ENCODE data around the gene MCCC1. TPM values are rescaled to one million over a fixed set of nuclear protein-coding genes. Genes with fewer than 3 reads are reported as not detected.

Gene MCCC1
- polyA plus RNA-seq, 1 donor (not counting 4 experiments of a cell fraction or from before 2014, with no cell fraction given) = 11.7 TPM

DNA sequence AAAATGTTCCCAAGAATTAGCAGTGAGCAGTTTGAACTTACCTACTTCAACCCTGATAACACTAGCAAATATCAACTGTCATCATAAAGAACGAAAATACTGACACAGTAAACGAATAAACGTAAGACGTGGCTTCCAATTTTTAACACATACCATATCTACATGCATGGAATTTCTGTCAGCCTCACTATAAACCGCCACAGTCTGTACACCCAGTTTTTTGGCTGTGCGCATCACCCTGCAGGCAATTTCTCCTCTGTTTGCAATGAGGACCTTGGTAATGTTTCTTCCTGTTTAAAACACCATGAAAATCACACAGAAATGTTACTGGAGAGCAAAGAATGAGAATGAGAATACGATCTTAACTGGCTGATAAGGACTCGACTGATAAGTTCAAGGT is 7.0 kb downstream of the MCCC1 start:
- no peaks in the 10 kb centered on the region for H3K79me2 ChIP-seq (ENCODE audit: control insufficient read depth, insufficient read depth, low read length)
- no peaks in the 10 kb centered on the region for H4K20me1 ChIP-seq (ENCODE audit: control insufficient read depth, extremely low read depth, insufficient read depth, low read length)
- peaks cover 7% of the 10 kb centered on the region for H3K4me1 ChIP-seq (ENCODE audit: control insufficient read depth, extremely low read depth, insufficient read depth, low read length)
- no peaks in the 10 kb centered on the region for H3K9me3 ChIP-seq (ENCODE audit: control insufficient read depth, low read depth, low read length)
- H3K4me2 ChIP-seq (ENCODE audit: control insufficient read depth, extremely low read depth, insufficient read depth, low read depth, low read length) = no peak overlapping the region
- FAIRE-seq = no peak
- peaks cover 4 to 5% of the 10 kb centered on the region in 2 experiments for H3K36me3 ChIP-seq (ENCODE audit: control insufficient read depth in 2 of 2, extremely low read depth in 1 of 2, insufficient read depth in 2 of 2, low read length in 2 of 2)
- TF ChIP-seq, protein P1, sequence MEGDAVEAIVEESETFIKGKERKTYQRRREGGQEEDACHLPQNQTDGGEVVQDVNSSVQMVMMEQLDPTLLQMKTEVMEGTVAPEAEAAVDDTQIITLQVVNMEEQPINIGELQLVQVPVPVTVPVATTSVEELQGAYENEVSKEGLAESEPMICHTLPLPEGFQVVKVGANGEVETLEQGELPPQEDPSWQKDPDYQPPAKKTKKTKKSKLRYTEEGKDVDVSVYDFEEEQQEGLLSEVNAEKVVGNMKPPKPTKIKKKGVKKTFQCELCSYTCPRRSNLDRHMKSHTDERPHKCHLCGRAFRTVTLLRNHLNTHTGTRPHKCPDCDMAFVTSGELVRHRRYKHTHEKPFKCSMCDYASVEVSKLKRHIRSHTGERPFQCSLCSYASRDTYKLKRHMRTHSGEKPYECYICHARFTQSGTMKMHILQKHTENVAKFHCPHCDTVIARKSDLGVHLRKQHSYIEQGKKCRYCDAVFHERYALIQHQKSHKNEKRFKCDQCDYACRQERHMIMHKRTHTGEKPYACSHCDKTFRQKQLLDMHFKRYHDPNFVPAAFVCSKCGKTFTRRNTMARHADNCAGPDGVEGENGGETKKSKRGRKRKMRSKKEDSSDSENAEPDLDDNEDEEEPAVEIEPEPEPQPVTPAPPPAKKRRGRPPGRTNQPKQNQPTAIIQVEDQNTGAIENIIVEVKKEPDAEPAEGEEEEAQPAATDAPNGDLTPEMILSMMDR (optimal IDR thresholded peaks at IDR 0.05 in 1 of 3, IDR thresholded peaks at IDR 0.05 in 1 of 3, conservative IDR thresholded peaks at IDR 0.05 in 1 of 3; ENCODE audit: extremely low read depth in 1 of 3, insufficient read depth in 2 of 3, low read length in 3 of 3) = no peak
- TF ChIP-seq EZH2 (IDR thresholded peaks at IDR 0.05; ENCODE audit: low read length) = no peak
- H3K4me3 ChIP-seq (ENCODE audit: control insufficient read depth in 2 of 3, extremely low read depth in 1 of 3, insufficient read depth in 2 of 3, low read depth in 1 of 3, low read length in 3 of 3) = no peak overlapping the region
- H3K9ac ChIP-seq (ENCODE audit: control insufficient read depth, extremely low read depth, insufficient read depth, low read length) = no peak overlapping the region
- no peaks in the 10 kb centered on the region for H3K9me1 ChIP-seq (ENCODE audit: control insufficient read depth, extremely low read depth, insufficient read depth, low read length)
- dilution Hi-C loops (cut with MboI; ENCODE audit: extremely low pct_ligation_motif_present, low sequenced_read_pairs) = no loop called here
- DNase-seq (ENCODE audit: low read depth, low spot score) = no peak
- no peak overlapping the region for H2AFZ ChIP-seq (ENCODE audit: control insufficient read depth, low read length)
- no peak overlapping the region for H3K27ac ChIP-seq (ENCODE audit: control insufficient read depth, insufficient read depth, low read length)
- H3K27me3 ChIP-seq (ENCODE audit: control insufficient read depth, extremely low read depth, insufficient read depth, low read length) = no peaks in the 10 kb centered on the region

DNA sequence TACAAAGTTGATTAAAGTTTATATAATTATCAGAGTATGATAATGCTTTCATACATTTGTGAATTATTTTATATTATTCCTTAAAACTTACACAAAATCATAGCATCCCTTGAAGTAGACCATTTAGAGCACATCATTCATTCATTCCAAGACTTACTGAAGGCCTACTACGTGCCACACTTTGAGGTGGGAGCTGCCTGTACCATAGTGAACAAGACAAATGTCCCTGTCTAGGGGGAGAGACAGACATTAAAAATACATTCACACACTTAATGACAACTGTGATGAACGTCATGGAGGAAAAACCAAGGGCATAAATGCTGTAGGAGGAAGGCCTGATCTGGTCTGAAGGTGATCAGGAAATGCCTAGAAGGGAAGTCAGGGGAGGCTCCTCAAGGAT is 12.1 kb downstream of the MCCC1 start:
- H3K4me3 ChIP-seq (ENCODE audit: control insufficient read depth in 2 of 3, extremely low read depth in 1 of 3, insufficient read depth in 2 of 3, low read depth in 1 of 3, low read length in 3 of 3) = no peak overlapping the region
- no peak overlapping the region for H2AFZ ChIP-seq (ENCODE audit: control insufficient read depth, low read length)
- H3K27ac ChIP-seq (ENCODE audit: control insufficient read depth, insufficient read depth, low read length) = no peak overlapping the region
- no peaks in the 10 kb centered on the region for H4K20me1 ChIP-seq (ENCODE audit: control insufficient read depth, extremely low read depth, insufficient read depth, low read length)
- H3K9me3 ChIP-seq (ENCODE audit: control insufficient read depth, low read depth, low read length) = no peaks in the 10 kb centered on the region
- no peak for FAIRE-seq
- no peaks in the 10 kb centered on the region for H3K9me1 ChIP-seq (ENCODE audit: control insufficient read depth, extremely low read depth, insufficient read depth, low read length)
- H3K27me3 ChIP-seq (ENCODE audit: control insufficient read depth, extremely low read depth, insufficient read depth, low read length) = no peaks in the 10 kb centered on the region
- no peaks in the 10 kb centered on the region for H3K4me1 ChIP-seq (ENCODE audit: control insufficient read depth, extremely low read depth, insufficient read depth, low read length)
- no peak overlapping the region for H3K4me2 ChIP-seq (ENCODE audit: control insufficient read depth, extremely low read depth, insufficient read depth, low read depth, low read length)
- peaks cover 8 to 10% of the 10 kb centered on the region in 2 experiments for H3K36me3 ChIP-seq (ENCODE audit: control insufficient read depth in 2 of 2, extremely low read depth in 1 of 2, insufficient read depth in 2 of 2, low read length in 2 of 2)
- dilution Hi-C loops (cut with MboI; ENCODE audit: extremely low pct_ligation_motif_present, low sequenced_read_pairs) = no loop called here
- no peak for DNase-seq (ENCODE audit: low read depth, low spot score)
- no peak overlapping the region for H3K9ac ChIP-seq (ENCODE audit: control insufficient read depth, extremely low read depth, insufficient read depth, low read length)
- no peaks in the 10 kb centered on the region for H3K79me2 ChIP-seq (ENCODE audit: control insufficient read depth, insufficient read depth, low read length)
- TF ChIP-seq, protein P1 (optimal IDR thresholded peaks at IDR 0.05 in 1 of 3, IDR thresholded peaks at IDR 0.05 in 1 of 3, conservative IDR thresholded peaks at IDR 0.05 in 1 of 3; ENCODE audit: extremely low read depth in 1 of 3, insufficient read depth in 2 of 3, low read length in 3 of 3) = no peak
- TF ChIP-seq EZH2 (IDR thresholded peaks at IDR 0.05; ENCODE audit: low read length) = no peak
